Neural cell (in vitro differentiated cells): ENCODE results near the gene NCS1. TPM values are rescaled to one million over a fixed set of nuclear protein-coding genes. Genes with fewer than 3 reads are reported as not detected.

Experiments
- H2AFZ ChIP-seq: fragments of 200-600, 300-800 bp; sonication (generic), shearing (Covaris generic); 2 replicates; pipeline ENCODE4 v1.6.0; 2014; ENCODE audit warnings: low read depth, mild to moderate bottlenecking, antibody characterized with exemption, low read length, moderate library complexity
- H3F3A ChIP-seq: fragments of 200-600 bp; shearing (Covaris generic); 2 replicates; pipeline ENCODE4 v1.6.1; 2016; ENCODE audit warnings: mild to moderate bottlenecking, moderate library complexity, mixed read lengths, antibody characterized with exemption, low read length; ENCODE audit not compliant: insufficient read depth, poor library complexity, severe bottlenecking
- H3K27ac ChIP-seq: fragments of 200-600, 300-800 bp; sonication (generic), shearing (Covaris generic); 2 replicates; pipeline ENCODE4 v1.5.1; 2014; ENCODE audit warnings: mild to moderate bottlenecking, low read length, moderate library complexity
- H3K27me3 ChIP-seq: fragments of 300-800, 200-600 bp; sonication (generic), shearing (Covaris generic); 2 replicates; pipeline ENCODE4 v1.6.0; 2014; ENCODE audit warnings: mild to moderate bottlenecking, low read depth, low read length, moderate library complexity; ENCODE audit not compliant: insufficient read depth
- H3K36me3 ChIP-seq: fragments of 300-800, 200-600 bp; sonication (generic), shearing (Covaris generic); 2 replicates; pipeline ENCODE4 v1.5.1; 2014; ENCODE audit warnings: mild to moderate bottlenecking, antibody characterized with exemption, low read length, moderate library complexity; ENCODE audit not compliant: insufficient read depth
- H3K4me2 ChIP-seq: fragments of 300-800, 200-600 bp; sonication (generic), shearing (Covaris generic); 2 replicates; pipeline ENCODE4 v1.6.0; 2014; ENCODE audit warnings: mild to moderate bottlenecking, low read length
- H3K4me3 ChIP-seq: fragments of 300-800, 200-600 bp; sonication (generic), shearing (Covaris generic); 2 replicates; pipeline ENCODE4 v1.5.1; 2014; ENCODE audit warnings: mild to moderate bottlenecking, low read length, moderate library complexity
- H3K79me2 ChIP-seq: fragments of 200-600 bp; shearing (Covaris generic); replicated peaks from 2 replicates; pipeline ENCODE4 v1.6.0; 2014; ENCODE audit warnings: mild to moderate bottlenecking, low read length, moderate library complexity; ENCODE audit not compliant: insufficient read depth
- H3K9ac ChIP-seq: fragments of 300-800, 200-600 bp; sonication (generic), shearing (Covaris generic); 2 replicates; pipeline ENCODE4 v1.6.1; 2016; ENCODE audit warnings: mild to moderate bottlenecking, low read length, mixed read lengths
- H3K9me2 ChIP-seq: fragments of 200-600 bp; shearing (Covaris generic); 2 replicates; pipeline ENCODE4 v1.6.1; 2016; ENCODE audit warnings: mild to moderate bottlenecking, low read length, mixed read lengths; ENCODE audit not compliant: insufficient read depth
- H3K9me3 ChIP-seq: fragments of 200-600, 300-800 bp; sonication (generic), shearing (Covaris generic); 2 replicates; pipeline ENCODE4 v1.6.1; 2016; ENCODE audit warnings: mild to moderate bottlenecking, mixed run types, low read length, moderate library complexity, mixed read lengths
- H4K20me1 ChIP-seq: fragments of 200-600 bp; shearing (Covaris generic); 2 replicates; pipeline ENCODE4 v1.6.1; 2016; ENCODE audit warnings: mild to moderate bottlenecking, mixed run types; ENCODE audit not compliant: insufficient read depth
- CTCF ChIP-seq: fragments of 450-650 bp; IDR thresholded peaks from 2 replicates; pipeline ENCODE4 v1.5.1; 2014; ENCODE audit warnings: antibody characterized with exemption, mild to moderate bottlenecking, moderate library complexity; ENCODE audit not compliant: poor library complexity, severe bottlenecking
- EP300 ChIP-seq: fragments of 450-650 bp; conservative IDR thresholded peaks from 2 replicates; pipeline ENCODE4 v1.6.1; 2014; ENCODE audit warnings: antibody characterized with exemption, mild to moderate bottlenecking, moderate library complexity; ENCODE audit not compliant: poor library complexity, severe bottlenecking
- EZH2 ChIP-seq: fragments of 200-600, 300-800 bp; shearing (Covaris generic), sonication (generic); IDR thresholded peaks from 2 replicates; pipeline ENCODE4 v1.6.1; 2014; ENCODE audit warnings: antibody characterized with exemption, low read length, borderline replicate concordance, mild to moderate bottlenecking; ENCODE audit not compliant: insufficient read depth, poor library complexity, severe bottlenecking
- MXI1 ChIP-seq: fragments of 450-650 bp; conservative IDR thresholded peaks from 2 replicates; pipeline ENCODE4 v1.6.1; 2014; ENCODE audit warnings: antibody characterized with exemption, mild to moderate bottlenecking; ENCODE audit not compliant: poor library complexity, severe bottlenecking
- POLR2AphosphoS5 ChIP-seq: IDR thresholded peaks from 2 replicates; pipeline ENCODE4 v1.6.1; 2012
- RAD21 ChIP-seq: fragments of 450-650 bp; conservative IDR thresholded peaks from 2 replicates; pipeline ENCODE4 v1.6.1; 2014; ENCODE audit warnings: antibody characterized with exemption, mild to moderate bottlenecking, moderate library complexity
- REST ChIP-seq: IDR thresholded peaks from 2 replicates; pipeline ENCODE4 v1.6.1; 2012; ENCODE audit warnings: borderline replicate concordance
- SMC3 ChIP-seq: fragments of 450-650 bp; conservative IDR thresholded peaks from 2 replicates; pipeline ENCODE4 v1.6.1; 2014; ENCODE audit warnings: antibody characterized with exemption, mild to moderate bottlenecking, moderate library complexity; ENCODE audit not compliant: poor library complexity
- TAF1 ChIP-seq: IDR thresholded peaks from 2 replicates; pipeline ENCODE4 v1.6.1; 2012; ENCODE audit warnings: low read depth
- polyA plus RNA-seq: library from polyadenylated mRNA; depleted of rRNA; stranded (reverse); fragments of >200 nt; gene quantifications from 2 replicates; pipeline ENCODE4 v1.2.3, GENCODE V29; 2014

NCS1 gene
- polyA plus RNA-seq, 1 donor from 2014 or later = 73.3 TPM

GRCh38 chr9:130244548-130245165, 72.5 kb downstream of the NCS1 start:
- TF ChIP-seq POLR2AphosphoS5 = no peak
- TF ChIP-seq CTCF = no peak
- TF ChIP-seq REST = no peak
- TF ChIP-seq RAD21 = no peak
- no peak for TF ChIP-seq TAF1
- no peak for TF ChIP-seq MXI1
- TF ChIP-seq EZH2 = no peak
- TF ChIP-seq SMC3 = no peak
- TF ChIP-seq EP300 = no peak
- Histone ChIP-seq H2AFZ (no peak overlapping the region), H3K4me2 (no peak overlapping the region), H3F3A (no peaks in the 10 kb centered on the region), H3K79me2 (no peaks in the 10 kb centered on the region), H3K27ac (no peak overlapping the region), H4K20me1 (no peaks in the 10 kb centered on the region), H3K9me3 (no peaks in the 10 kb centered on the region), H3K36me3 (no peaks in the 10 kb centered on the region), H3K4me3 (no peak overlapping the region), H3K9me2 (no peaks in the 10 kb centered on the region), H3K27me3 (no peaks in the 10 kb centered on the region), H3K9ac (no peak overlapping the region)

- Histone ChIP-seq H3K36me3 (no peaks in the 10 kb centered on the region), H3K79me2 (no peaks in the 10 kb centered on the region), H3K9me3 (no peaks in the 10 kb centered on the region), H3K27ac (no peak overlapping the region), H2AFZ (no peak overlapping the region), H3F3A (no peaks in the 10 kb centered on the region), H4K20me1 (no peaks in the 10 kb centered on the region), H3K4me3 (no peak overlapping the region), H3K4me2 (no peak overlapping the region), H3K9ac (no peak overlapping the region), H3K27me3 (no peaks in the 10 kb centered on the region), H3K9me2 (no peaks in the 10 kb centered on the region)
- TF ChIP-seq EZH2 = no peak
- no peak for TF ChIP-seq EP300
- no peak for TF ChIP-seq MXI1
- no peak for TF ChIP-seq REST
- no peak for TF ChIP-seq CTCF
- TF ChIP-seq RAD21 = no peak
- TF ChIP-seq SMC3 = no peak
- no peak for TF ChIP-seq POLR2AphosphoS5
- TF ChIP-seq TAF1 = no peak
Observed at GRCh38 chr9:130245474-130245873, 73.3 kb downstream of the NCS1 start.
